ENCODE data around the gene ANKRD6. TPM values are rescaled to one million over a fixed set of nuclear protein-coding genes. Genes with fewer than 3 reads are reported as not detected.

The ANKRD6 gene
- total and polyA plus RNA-seq, 2 donors (not counting 1 experiment from before 2014, with no cell fraction given): 3.8 to 10.5 TPM

DNA sequence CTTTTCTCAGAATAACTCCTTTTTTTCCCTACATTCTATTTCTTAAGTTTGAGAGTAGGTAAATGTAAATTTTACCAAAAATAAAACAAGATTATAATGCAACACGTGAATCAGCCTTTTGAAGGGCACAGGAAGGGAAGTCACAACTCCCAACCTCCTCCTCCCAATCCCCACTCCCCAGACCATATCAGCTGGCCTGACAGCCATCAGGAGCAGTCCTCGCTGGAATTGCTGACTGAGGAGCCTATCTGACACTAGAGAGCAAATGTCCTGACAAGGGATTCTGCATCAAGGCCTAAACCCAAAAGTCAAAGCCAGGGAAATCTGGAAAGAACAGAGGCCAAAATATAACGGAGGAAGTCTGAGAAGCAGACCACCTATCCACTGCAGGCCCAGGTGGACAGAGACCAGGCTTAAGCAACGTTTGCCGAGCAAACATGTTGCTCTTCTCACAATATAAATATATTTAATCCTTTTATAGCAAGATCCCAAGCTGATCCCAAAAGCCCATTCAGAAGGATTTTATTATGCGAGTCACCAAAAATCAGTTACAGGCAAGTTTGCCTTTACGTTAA is 23.4 kb upstream of the ANKRD6 start:
- intact Hi-C loops (cut with micrococcal nuclease): loop anchor here (2.0 to 5.0 kb wide), 2 partner anchors 37 to 57 kb away; partner anchors contain the start of gene UBE2J1
- H3K9ac ChIP-seq (ENCODE audit: low read length): no peak overlapping the region
- no peak overlapping the region for H3K4me3 Mint-ChIP-seq
- H2AFZ ChIP-seq (ENCODE audit: insufficient read depth, low read depth, low read length, poor library complexity, severe bottlenecking): no peak overlapping the region
- H3K27me3 ChIP-seq (replicated peaks in 1 of 4; ENCODE audit: control extremely low read depth in 1 of 4, control insufficient read depth in 3 of 4, insufficient read depth in 4 of 4, low read length in 3 of 4): peaks cover 0 to 31% (median 14%) of the 10 kb centered on the region in 4 experiments
- no peak overlapping the region for H3K27ac Mint-ChIP-seq
- TF ChIP-seq, protein P1, sequence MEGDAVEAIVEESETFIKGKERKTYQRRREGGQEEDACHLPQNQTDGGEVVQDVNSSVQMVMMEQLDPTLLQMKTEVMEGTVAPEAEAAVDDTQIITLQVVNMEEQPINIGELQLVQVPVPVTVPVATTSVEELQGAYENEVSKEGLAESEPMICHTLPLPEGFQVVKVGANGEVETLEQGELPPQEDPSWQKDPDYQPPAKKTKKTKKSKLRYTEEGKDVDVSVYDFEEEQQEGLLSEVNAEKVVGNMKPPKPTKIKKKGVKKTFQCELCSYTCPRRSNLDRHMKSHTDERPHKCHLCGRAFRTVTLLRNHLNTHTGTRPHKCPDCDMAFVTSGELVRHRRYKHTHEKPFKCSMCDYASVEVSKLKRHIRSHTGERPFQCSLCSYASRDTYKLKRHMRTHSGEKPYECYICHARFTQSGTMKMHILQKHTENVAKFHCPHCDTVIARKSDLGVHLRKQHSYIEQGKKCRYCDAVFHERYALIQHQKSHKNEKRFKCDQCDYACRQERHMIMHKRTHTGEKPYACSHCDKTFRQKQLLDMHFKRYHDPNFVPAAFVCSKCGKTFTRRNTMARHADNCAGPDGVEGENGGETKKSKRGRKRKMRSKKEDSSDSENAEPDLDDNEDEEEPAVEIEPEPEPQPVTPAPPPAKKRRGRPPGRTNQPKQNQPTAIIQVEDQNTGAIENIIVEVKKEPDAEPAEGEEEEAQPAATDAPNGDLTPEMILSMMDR (IDR thresholded peaks at IDR 0.05): no peak
- no peak for TF ChIP-seq EZH2 (IDR thresholded peaks at IDR 0.05; ENCODE audit: borderline replicate concordance, insufficient read depth, low read depth, low read length, poor library complexity, severe bottlenecking)
- no peak overlapping the region for H3K27ac ChIP-seq (ENCODE audit: low read length in 2 of 2)
- no peaks in the 10 kb centered on the region for H4K20me1 ChIP-seq (ENCODE audit: control insufficient read depth, insufficient read depth, low read length, poor library complexity, severe bottlenecking)
- H3K4me1 ChIP-seq (ENCODE audit: control insufficient read depth in 2 of 2, insufficient read depth in 2 of 2, low read length in 2 of 2): peaks cover 16 to 19% of the 10 kb centered on the region in 2 donors
- POLR2A ChIA-PET: no interaction called here
- H3K4me3 ChIP-seq (ENCODE audit: control extremely low read depth in 1 of 5, extremely low read depth in 1 of 5, insufficient read depth in 1 of 5, low read depth in 2 of 5, low read length in 4 of 5): no peak overlapping the region
- 93% methylated on average over 7 of the region's 7 CpGs for WGBS (ENCODE audit: insufficient coverage)
- H3K27me3 Mint-ChIP-seq: peaks cover 21% of the 10 kb centered on the region
- no peak for ATAC-seq (ENCODE audit: low read depth)
- CTCF ChIA-PET: interaction anchor here (0.6 to 5.4 kb wide), 2 partner anchors 38 to 41 kb away, joined by 3 to 30 read pairs; no protein-coding TSS in a partner anchor
- no peaks in the 10 kb centered on the region for H3K9me3 ChIP-seq (ENCODE audit: control extremely low read depth in 1 of 3, control insufficient read depth in 2 of 3, insufficient read depth in 1 of 3, low read length in 2 of 3)
- no peak for DNase-seq
- H3K9me3 Mint-ChIP-seq (ENCODE audit: insufficient read depth): no peaks in the 10 kb centered on the region
- peaks cover 19% of the 10 kb centered on the region for H3K4me1 Mint-ChIP-seq
- no peaks in the 10 kb centered on the region for H3K36me3 ChIP-seq (replicated peaks in 1 of 2; ENCODE audit: control extremely low read depth in 1 of 2, control insufficient read depth in 1 of 2, extremely low read depth in 1 of 2, insufficient read depth in 2 of 2, low read length in 1 of 2)
- no peak overlapping the region for H3K4me2 ChIP-seq (replicated peaks; ENCODE audit: low read depth, low read length, poor library complexity, severe bottlenecking)
- H3K79me2 ChIP-seq (ENCODE audit: control insufficient read depth, insufficient read depth, low read length): no peaks in the 10 kb centered on the region

DNA sequence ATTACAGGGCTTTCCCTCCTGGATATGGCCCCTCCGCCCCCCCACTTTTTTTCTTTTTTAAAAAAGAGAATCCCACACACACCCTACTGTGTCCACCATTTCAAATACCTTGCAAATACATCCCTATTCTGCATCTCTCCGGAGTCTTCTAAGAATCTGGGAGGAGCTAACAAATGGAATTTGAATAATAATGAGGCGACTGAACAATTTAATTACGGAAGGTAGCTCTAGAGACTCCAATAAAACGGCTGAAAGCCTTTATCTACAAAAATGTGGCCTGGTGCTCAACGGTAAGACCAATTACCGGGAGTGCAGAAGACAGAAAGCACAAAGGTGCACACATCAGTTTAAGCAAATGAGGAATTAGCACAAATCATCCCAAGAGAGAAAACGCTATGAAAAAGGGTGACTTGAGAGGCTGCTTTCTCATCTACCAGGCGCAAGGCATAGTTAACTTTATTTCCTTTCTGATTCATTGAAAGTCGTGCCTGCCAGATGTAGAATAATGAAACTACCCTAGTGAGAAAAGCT is 22.7 kb upstream of the ANKRD6 start:
- H3K27me3 Mint-ChIP-seq: peaks cover 26% of the 10 kb centered on the region
- Histone ChIP-seq H3K4me1 (ENCODE audit: control insufficient read depth in 2 of 2, insufficient read depth in 2 of 2, low read length in 2 of 2) (peaks cover 16 to 19% of the 10 kb centered on the region in 2 donors), H3K36me3 (replicated peaks in 1 of 2; ENCODE audit: control extremely low read depth in 1 of 2, control insufficient read depth in 1 of 2, extremely low read depth in 1 of 2, insufficient read depth in 2 of 2, low read length in 1 of 2) (no peaks in the 10 kb centered on the region), H3K27ac (ENCODE audit: low read length in 2 of 2) (no peak overlapping the region), H3K9me3 (ENCODE audit: control extremely low read depth in 1 of 3, control insufficient read depth in 2 of 3, insufficient read depth in 1 of 3, low read length in 2 of 3) (no peaks in the 10 kb centered on the region), H3K9ac (ENCODE audit: low read length) (peak overlapping the region; percentile 78), H3K4me2 (replicated peaks; ENCODE audit: low read depth, low read length, poor library complexity, severe bottlenecking) (peak overlapping the region; percentile 97), H3K4me3 (ENCODE audit: control extremely low read depth in 1 of 5, extremely low read depth in 1 of 5, insufficient read depth in 1 of 5, low read depth in 2 of 5, low read length in 4 of 5) (peak overlapping the region in 1 of 5 experiments; percentile 81), H3K79me2 (ENCODE audit: control insufficient read depth, insufficient read depth, low read length) (no peaks in the 10 kb centered on the region), H2AFZ (ENCODE audit: insufficient read depth, low read depth, low read length, poor library complexity, severe bottlenecking) (peak overlapping the region; percentile 87), H4K20me1 (ENCODE audit: control insufficient read depth, insufficient read depth, low read length, poor library complexity, severe bottlenecking) (no peaks in the 10 kb centered on the region), H3K27me3 (replicated peaks in 1 of 4; ENCODE audit: control extremely low read depth in 1 of 4, control insufficient read depth in 3 of 4, insufficient read depth in 4 of 4, low read length in 3 of 4) (peaks cover 0 to 33% (median 15%) of the 10 kb centered on the region in 4 experiments)
- ChIA-PET CTCF (interaction anchor here (0.6 to 5.4 kb wide), 2 partner anchors 38 to 42 kb away, joined by 3 to 30 read pairs; no protein-coding TSS in a partner anchor), POLR2A (no interaction called here)
- H3K9me3 Mint-ChIP-seq (ENCODE audit: insufficient read depth): no peaks in the 10 kb centered on the region
- H3K4me1 Mint-ChIP-seq: peaks cover 19% of the 10 kb centered on the region
- WGBS (ENCODE audit: insufficient coverage): 71% methylated on average over 3 of the region's 10 CpGs
- intact Hi-C loops (cut with micrococcal nuclease): loop anchor here (2.0 to 5.0 kb wide), 2 partner anchors 37 to 58 kb away; partner anchors contain the start of gene UBE2J1
- DNase-seq (no peak), ATAC-seq (ENCODE audit: low read depth) (no peak)
- no peak overlapping the region for H3K27ac Mint-ChIP-seq
- H3K4me3 Mint-ChIP-seq: peak overlapping the region; percentile 88
- TF ChIP-seq EZH2 (IDR thresholded peaks at IDR 0.05; ENCODE audit: borderline replicate concordance, insufficient read depth, low read depth, low read length, poor library complexity, severe bottlenecking): no peak
- TF ChIP-seq, protein P1 (IDR thresholded peaks at IDR 0.05): no peak

All from B cell (primary cell).